ENCODE results near the gene ZNF804B. TPM values are rescaled to one million over a fixed set of nuclear protein-coding genes. Genes with fewer than 3 reads are reported as not detected.

ZNF804B gene
- total RNA-seq, 1 experiment from 2014 or later: not detected

DNA sequence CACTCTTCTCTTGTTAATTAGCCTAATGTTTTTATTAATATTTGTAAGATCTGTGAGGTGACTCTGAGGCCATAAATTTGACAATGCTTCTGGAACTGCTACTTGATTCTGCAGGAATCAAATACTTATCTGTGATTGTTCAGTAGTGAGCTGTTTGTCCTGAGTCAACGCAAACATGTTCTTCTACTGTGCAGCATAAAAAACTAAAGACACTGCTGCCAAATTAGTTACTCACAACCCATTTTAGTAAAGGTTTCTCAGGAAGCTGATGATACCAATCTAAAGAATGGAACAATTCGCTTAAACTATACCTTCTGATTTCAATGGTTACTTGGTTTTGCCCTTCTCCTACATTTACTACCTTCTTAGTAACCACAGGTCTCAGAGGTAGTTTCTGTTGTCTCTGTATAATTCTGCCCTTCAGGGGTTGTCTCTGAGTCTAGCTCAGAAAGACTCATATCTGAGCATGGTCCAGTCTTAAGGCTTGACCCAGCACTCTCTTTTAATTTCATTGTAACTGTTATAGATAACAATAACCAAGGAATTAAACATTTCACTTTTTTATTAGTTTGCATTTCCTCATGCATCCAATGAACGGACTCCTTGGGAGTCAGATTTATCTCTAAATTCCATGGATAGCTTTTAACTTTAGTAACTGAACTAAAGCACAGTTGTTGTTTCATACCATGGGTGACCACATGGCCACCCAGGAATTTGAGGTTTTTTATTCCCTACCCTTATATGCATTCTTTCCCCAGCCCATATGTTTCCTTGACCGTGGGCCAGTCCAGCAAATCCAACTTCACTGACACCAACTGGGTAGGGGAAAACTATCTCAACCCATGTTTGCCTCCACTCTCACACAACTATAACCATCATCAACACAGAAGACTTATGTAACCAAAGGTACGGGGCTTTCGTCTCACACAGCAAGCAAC is 345.5 kb downstream of the ZNF804B start:
- Histone ChIP-seq H3K36me3 (ENCODE audit: low read depth) (no peaks in the 10 kb centered on the region), H3K4me3 (no peak overlapping the region), H3K27ac (no peak overlapping the region), H3K9me2 (ENCODE audit: insufficient read depth) (no peaks in the 10 kb centered on the region), H3K4me2 (no peak overlapping the region), H3F3A (ENCODE audit: insufficient read depth, low read depth) (no peaks in the 10 kb centered on the region), H3K27me3 (ENCODE audit: insufficient read depth, low read depth) (no peaks in the 10 kb centered on the region), H3K79me2 (ENCODE audit: low read depth) (no peaks in the 10 kb centered on the region), H3K4me1 (replicated peaks; ENCODE audit: insufficient read depth) (no peaks in the 10 kb centered on the region), H3K9me3 (ENCODE audit: insufficient read depth, low read depth) (no peaks in the 10 kb centered on the region), H2AFZ (no peak overlapping the region), H4K20me1 (ENCODE audit: insufficient read depth) (no peaks in the 10 kb centered on the region)
- CTCF ChIA-PET: no interaction called here
- no peak for DNase-seq
- TF ChIP-seq, protein P1, sequence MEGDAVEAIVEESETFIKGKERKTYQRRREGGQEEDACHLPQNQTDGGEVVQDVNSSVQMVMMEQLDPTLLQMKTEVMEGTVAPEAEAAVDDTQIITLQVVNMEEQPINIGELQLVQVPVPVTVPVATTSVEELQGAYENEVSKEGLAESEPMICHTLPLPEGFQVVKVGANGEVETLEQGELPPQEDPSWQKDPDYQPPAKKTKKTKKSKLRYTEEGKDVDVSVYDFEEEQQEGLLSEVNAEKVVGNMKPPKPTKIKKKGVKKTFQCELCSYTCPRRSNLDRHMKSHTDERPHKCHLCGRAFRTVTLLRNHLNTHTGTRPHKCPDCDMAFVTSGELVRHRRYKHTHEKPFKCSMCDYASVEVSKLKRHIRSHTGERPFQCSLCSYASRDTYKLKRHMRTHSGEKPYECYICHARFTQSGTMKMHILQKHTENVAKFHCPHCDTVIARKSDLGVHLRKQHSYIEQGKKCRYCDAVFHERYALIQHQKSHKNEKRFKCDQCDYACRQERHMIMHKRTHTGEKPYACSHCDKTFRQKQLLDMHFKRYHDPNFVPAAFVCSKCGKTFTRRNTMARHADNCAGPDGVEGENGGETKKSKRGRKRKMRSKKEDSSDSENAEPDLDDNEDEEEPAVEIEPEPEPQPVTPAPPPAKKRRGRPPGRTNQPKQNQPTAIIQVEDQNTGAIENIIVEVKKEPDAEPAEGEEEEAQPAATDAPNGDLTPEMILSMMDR (conservative IDR thresholded peaks at IDR 0.05): no peak
- TF ChIP-seq EZH2 (IDR thresholded peaks at IDR 0.05; ENCODE audit: low read depth): no peak
- no TSS peak for BruUV-seq (replicated peaks)
- intact Hi-C loops (cut with micrococcal nuclease; ENCODE audit: unreplicated experiment): no loop called here
- POLR2A ChIA-PET (ENCODE audit: unreplicated experiment): interaction anchor here (0.6 kb wide), 1 partner anchor 375 kb away, joined by 3 read pairs; no protein-coding TSS in a partner anchor

DNA sequence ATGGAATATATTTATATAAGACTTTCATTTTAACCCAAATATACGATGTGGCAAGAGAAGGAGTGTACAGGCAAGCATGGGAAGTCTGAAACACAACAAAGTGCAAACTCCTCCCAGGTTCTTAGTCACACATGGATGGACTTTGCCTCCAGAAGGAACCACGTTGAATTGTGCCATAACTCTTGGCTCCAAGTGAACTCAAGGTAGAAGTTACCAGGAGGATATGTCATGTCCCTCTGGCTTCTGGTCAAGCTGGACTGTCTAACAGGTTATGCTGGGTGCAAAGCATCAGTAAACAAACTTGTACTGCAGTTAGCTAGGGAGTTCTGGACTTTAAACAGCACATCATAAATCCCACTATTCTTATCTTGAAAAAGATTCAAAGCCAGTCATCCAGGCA is 364.4 kb downstream of the ZNF804B start:
- Histone ChIP-seq H3K9me2 (ENCODE audit: insufficient read depth) (no peaks in the 10 kb centered on the region), H3K9me3 (ENCODE audit: insufficient read depth, low read depth) (no peaks in the 10 kb centered on the region), H4K20me1 (ENCODE audit: insufficient read depth) (no peaks in the 10 kb centered on the region), H3K4me2 (no peak overlapping the region), H3K4me3 (no peak overlapping the region), H3K27ac (no peak overlapping the region), H3K4me1 (replicated peaks; ENCODE audit: insufficient read depth) (no peaks in the 10 kb centered on the region), H2AFZ (no peak overlapping the region), H3K36me3 (ENCODE audit: low read depth) (no peaks in the 10 kb centered on the region), H3K27me3 (ENCODE audit: insufficient read depth, low read depth) (no peaks in the 10 kb centered on the region), H3K79me2 (ENCODE audit: low read depth) (no peaks in the 10 kb centered on the region), H3F3A (ENCODE audit: insufficient read depth, low read depth) (no peaks in the 10 kb centered on the region)
- no peak for DNase-seq
- CTCF ChIA-PET: no interaction called here
- BruUV-seq (replicated peaks): no TSS peak
- TF ChIP-seq, protein P1 (conservative IDR thresholded peaks at IDR 0.05): no peak
- TF ChIP-seq EZH2 (IDR thresholded peaks at IDR 0.05; ENCODE audit: low read depth): no peak
- POLR2A ChIA-PET (ENCODE audit: unreplicated experiment): no interaction called here
- intact Hi-C loops (cut with micrococcal nuclease; ENCODE audit: unreplicated experiment): no loop called here

DNA sequence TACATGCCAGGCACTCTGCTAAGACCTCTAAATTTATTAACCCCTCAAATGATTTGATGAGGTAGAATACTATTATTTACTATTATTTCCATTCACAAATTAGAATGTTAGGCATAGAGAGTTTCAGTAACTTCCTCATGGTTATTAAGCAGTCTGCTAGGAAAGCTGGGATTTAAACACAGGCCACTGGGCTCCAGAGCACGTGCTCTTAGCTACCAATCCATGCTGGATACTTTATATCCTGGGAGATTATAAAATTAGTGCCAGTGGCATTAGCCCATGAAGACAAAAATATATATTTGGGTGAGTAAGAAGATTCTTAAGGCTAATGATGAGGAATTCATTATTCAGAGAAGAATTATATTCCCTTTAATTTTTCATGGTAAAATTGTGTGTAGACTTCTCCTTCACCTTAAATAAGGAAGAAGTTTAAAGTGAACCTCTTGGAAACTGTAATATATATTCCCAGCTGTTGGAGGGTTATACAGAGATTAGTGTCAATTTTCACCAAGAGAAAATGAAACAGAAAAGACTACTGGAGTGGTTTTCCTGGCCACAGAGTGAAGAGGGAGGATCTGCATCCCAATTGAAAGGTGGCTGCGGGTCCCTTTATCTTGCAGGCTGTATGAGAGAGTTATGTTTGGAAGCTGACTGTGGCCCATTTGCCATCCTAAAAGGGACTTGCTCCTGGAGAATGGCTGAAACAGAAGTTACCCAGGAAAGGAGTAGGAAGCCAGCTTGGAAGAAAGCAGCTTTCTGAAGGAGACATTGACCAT is 370.3 kb downstream of the ZNF804B start:
- Histone ChIP-seq H3K9me3 (ENCODE audit: insufficient read depth, low read depth) (no peaks in the 10 kb centered on the region), H3K36me3 (ENCODE audit: low read depth) (no peaks in the 10 kb centered on the region), H3K4me3 (no peak overlapping the region), H3K79me2 (ENCODE audit: low read depth) (no peaks in the 10 kb centered on the region), H3K27me3 (ENCODE audit: insufficient read depth, low read depth) (no peaks in the 10 kb centered on the region), H3K4me1 (replicated peaks; ENCODE audit: insufficient read depth) (no peaks in the 10 kb centered on the region), H3F3A (ENCODE audit: insufficient read depth, low read depth) (no peaks in the 10 kb centered on the region), H3K9me2 (ENCODE audit: insufficient read depth) (no peaks in the 10 kb centered on the region), H3K4me2 (no peak overlapping the region), H3K27ac (no peak overlapping the region), H2AFZ (no peak overlapping the region), H4K20me1 (ENCODE audit: insufficient read depth) (no peaks in the 10 kb centered on the region)
- ChIA-PET CTCF (no interaction called here), POLR2A (ENCODE audit: unreplicated experiment) (no interaction called here)
- intact Hi-C loops (cut with micrococcal nuclease; ENCODE audit: unreplicated experiment): no loop called here
- no peak for DNase-seq
- TF ChIP-seq EZH2 (IDR thresholded peaks at IDR 0.05; ENCODE audit: low read depth): no peak
- TF ChIP-seq, protein P1 (conservative IDR thresholded peaks at IDR 0.05): no peak
- BruUV-seq (replicated peaks): no TSS peak
